8988T (cell line): Measurements from ENCODE around the gene HDAC4.

Experiments
- DNase-seq: peaks from one replicate; pipeline ENCODE4 v3.0.0; 2011

The HDAC4 gene

DNA sequence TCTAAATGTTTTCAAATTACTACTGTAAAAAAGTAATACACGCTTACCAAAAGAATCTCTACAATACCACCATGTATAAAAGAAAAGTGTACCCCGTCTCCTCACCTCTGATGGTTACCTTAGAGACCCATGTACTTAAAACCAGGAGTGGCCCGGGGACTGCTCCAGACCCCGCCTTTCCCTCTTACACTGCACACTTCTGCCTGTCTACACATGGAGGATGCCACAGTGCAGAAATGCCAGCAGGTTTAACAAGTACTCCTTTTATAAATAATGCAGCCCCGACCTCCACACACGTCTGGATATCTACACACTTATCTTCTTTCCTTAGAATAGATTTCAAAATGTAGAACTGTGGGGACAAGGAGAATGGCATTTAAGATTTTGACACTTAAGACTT is 5.3 kb downstream of the HDAC4 start:
- no peak for DNase-seq

DNA sequence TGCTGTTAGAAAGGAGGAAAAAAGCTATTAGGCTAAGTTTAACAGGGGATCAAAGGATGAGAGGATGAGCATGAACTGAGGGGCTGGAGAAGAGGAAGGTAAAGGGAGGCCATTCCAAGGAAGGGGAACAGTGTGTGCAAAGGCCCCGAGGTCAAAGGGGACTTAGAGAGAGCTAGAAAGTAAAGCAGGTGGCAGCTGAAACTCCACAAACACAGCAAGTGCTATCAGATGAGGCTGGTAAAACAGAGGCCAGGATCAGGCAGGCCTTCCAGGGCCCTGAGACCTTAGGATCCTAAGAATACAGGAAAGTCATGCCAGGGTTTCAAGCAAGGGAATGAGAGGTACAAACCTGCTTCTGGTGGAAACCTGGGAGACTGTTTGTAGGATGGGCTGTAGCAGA is 5.8 kb downstream of the HDAC4 start:
- DNase-seq = no peak

DNA sequence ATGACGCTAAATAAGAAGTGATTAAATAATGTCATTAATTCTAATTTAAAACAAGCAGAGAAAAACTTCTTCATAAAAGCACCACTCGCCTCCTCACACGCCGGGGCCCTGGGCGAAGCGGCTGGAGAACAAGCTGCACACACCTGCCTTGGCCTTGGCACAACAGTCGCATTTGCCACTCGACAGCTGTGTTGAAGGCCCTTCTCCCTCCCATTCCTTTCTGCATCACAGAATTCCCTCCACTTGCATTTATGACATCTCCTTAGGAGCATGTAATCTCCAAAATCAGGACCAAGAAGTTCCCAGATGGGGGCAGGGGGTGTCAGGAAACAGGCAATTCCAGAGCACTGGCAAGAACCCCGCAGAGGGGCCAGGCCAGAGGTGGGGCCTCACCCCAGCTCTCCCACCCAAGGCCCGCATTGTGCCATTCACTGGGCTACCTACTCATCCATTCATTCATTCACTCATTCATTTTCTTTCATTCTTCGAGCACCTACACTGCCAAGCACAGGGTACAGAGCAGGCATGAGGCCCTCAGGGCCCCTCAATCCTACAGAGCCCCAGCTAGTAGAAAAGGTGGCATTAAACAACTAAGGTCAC is 6.4 kb downstream of the HDAC4 start:
- DNase-seq = no peak

DNA sequence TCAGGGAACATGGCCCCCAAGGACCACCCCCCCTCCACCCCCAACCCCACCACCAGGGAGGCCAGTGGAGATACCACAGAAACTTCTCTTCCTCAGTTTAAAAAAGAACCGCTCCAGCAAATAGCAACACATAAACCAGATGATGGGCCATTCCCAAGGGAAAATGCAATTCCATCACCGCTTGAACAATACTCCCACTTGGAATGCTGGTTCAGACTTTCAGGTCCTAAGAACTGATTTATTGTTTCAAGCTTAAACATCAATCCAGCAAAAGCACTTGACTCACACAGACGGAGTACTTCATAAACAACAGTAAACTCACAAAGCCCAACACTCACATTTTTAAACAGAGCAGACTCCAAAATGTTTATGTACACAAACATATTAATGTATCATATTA is 6.9 kb downstream of the HDAC4 start:
- DNase-seq = no peak

DNA sequence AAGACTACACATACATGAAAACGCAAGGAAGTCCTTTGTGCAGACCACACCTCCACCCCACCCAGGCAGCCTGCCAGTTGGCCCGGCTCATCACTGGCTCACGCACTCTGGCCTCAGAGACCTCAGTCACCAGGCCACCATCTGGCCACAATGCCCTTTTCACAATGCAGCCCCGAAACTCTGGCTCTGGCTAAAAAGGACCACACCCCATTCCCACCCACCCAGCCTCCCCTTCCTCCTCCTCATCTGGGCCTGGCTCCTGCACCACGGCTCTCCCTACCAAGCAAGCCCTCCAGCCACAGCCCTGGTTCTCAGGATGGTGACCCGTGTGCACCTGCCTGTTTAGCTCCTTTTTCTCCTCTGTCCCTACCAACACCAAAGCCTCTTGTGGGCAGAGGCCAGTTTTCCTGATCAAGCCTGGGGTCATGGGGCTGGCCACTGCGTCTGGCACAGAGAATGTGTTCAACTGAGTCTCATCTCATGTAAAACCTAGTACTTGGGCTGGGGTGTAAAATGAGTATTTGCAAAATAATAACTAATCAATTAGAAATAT is 7.4 kb downstream of the HDAC4 start:
- no peak for DNase-seq

DNA sequence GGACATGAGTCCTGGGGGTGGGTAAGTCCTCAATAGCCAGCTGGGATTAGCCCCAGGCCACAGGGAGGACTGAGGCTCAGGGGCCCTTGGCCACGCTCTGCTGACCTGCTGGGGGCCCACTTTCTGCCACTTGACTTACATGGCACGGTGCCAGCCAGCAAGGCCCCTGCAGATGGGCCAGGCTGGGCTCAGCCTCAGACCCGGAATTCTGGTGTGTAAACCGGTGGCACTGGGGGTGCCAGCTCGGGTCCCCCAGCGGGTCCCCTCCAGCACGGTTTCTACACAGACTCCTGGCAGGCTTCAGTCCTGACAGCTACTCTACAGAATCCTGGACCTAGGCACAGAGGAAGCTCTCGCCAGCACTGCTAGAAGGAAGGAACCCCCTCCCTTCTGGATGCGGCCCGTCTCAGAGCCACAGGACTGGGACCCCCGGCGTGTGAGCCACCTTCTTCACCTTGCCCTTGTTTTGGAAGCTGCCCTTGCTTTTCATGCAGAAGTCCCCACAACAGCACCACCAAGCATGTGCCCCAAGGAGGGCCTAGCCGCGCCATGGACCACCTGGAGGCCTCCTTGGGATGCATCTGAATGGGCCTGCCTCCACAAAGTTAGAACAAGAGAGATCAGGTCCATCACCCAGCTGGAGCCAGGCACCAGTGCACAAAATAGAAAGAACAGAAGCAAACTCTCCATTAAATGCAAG is 8.0 kb downstream of the HDAC4 start:
- DNase-seq = no peak

DNA sequence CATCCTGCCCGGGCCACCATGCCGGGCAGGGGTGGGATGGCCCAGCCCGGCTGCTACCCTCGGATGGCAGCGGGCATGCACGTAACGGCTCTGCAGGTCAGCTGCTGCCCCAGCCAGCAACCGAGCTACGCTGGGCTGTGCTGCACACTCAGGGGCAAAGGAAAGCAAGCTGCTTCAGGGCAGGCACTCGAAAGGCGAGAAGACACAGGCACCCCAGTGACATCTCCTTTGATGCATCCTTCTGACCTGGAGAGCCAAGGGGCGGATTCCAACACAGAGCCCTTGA is 8.8 kb downstream of the HDAC4 start:
- no peak for DNase-seq

DNA sequence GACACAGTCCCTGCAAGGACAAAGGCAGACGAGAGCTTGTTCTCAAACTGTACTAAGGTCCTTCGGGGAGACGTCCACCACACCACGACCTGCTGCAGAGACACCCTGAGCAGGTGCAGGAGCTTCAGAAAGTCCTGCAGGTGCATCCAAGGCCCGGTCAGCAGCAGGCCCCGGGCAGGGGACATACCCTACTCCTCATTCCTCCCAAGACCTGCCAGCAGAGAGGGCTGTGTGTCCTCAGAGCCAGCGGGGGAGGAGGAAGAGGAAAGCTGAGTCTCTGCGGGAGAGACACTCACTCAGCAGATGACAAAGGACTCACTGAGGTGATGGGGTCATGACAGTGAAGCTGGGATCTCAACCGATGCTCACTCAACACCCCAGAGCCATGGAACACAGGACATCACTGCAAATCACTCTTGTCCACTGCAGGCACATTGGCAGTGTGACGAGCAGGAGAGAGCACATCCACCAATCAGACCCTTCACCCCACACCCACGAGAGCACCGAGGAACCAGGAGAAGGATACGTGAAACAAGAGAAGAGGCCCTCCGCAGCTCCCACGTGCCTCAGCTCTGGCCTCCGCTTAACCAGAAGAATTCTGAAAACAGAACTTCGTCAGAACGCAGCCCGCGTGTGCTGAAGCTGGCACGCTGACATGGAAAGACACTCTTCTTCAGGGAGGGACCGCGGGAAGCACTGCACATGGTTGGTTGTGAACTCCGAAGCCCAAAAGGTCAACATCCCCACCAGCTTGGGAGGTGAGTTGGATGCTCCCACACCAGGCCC is 9.3 kb downstream of the HDAC4 start:
- DNase-seq = no peak

DNA sequence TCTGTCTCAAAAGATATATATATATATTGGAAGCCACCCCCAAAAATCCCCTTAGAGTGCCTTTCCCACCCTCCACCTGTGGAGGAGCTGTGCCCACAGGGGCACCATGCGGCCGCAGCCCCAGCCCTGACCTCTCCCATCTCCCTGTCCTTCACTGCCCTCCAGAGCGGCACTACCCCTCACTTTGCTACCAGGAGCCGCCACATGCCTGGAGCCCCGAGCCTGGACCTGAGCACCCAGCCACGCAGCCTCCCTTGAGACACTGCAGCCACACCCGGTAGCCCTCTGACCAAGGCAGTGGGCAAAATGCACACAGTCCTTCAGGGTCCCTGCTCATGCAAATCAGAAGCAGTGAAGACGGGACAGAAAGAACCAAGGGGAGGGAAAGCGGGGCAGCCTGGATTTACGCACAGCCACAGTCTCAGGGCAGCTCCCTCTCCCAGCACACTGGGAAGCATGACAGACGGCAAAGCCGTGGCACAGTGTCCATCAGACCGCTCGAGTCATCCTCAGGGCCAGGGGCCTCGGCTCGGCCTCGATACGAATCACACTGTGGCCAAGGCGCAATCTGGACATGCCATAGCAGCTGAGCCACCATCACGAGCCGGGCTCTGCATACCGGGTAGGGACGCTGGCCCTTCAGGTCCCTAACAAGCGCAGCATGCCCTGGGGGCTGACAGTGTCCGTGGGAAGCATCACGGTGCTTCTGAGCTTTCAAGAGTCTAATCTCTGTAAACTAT is 10.1 kb downstream of the HDAC4 start:
- DNase-seq = no peak

DNA sequence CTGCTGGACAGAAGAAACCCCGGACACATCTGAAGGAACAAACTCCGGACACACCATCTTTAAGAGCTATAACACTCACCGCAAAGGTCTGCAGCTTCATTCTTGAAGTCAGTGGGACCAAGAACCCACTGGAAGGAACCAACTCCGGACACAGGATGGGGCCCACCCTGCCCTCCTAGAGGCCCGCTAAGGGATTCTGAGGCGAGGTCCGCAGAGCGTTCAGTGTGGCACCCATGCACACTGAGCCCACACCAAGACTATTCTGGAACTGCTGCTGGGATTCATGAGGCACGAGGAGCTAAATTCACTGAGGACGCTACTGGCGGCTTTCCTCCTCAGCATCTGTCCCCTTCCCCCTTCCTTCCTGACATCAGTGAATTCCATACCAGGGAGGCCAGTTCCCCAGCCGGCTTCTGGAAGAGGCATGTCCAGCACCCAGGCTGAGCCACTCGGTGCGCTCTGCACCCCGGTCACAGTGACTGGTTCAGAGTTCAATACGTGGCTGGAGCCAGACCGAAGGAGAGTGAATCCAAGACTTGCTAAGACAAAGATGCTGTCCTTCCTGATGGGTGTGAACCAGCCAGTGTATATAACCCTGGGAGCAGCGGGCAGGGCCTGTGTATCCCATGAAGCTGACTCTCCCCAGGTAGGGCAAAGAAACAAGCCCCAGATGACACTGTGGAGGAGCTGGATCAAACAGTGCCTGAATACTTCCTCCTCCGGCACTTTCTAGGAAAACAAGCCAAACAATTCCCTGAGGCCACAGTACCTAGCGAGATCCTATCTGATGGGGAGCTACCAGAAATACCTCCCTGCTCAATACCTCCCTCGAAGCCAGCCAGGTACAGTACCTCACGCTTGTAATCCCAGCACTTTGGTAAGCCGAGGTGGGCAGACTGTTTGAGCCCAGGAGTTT is 11.1 kb downstream of the HDAC4 start:
- DNase-seq = no peak

DNA sequence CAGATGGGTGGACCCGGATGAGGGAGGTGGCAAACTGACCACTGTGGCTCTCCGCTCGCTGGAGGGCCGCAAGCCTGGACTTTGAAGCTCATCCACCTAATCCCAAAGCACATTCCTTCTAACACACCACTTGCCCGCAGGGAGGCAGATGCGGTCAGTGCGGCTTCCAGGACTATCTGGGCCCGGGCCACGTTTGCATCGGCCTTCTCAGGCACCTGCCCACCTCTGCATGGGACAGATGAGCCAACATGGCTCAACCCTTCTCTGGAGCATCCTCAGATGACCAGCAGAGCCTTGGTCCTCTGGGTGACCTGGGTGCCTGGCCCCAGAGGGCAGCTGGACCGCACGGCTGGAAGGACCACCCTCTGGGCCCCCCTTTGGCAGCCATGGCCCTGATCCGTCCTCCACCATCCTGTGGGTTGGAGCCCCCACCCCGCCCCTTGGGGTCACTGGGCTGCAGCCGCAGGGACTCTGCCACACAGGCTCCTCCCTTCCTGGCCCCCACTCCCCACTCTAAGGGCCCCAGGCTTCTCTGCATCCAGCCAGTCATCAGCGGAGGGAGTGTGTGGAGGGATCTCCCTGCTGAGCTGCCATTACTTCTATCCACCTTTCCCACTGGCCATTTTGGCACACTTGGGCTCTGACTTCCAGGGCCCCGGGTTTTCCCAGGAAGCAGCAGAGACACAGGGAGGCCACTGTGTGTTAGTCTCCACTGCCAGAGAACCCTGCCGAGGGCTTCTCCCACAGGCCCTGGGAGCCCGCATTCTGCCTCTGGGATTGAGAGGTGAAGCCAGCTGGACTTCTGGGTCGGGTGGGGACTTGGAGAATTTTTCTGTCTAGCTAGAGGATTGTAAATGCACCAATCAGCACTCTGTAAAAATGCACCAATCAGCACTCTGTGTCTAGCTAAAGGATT is 12.3 kb downstream of the HDAC4 start:
- no peak for DNase-seq

DNA sequence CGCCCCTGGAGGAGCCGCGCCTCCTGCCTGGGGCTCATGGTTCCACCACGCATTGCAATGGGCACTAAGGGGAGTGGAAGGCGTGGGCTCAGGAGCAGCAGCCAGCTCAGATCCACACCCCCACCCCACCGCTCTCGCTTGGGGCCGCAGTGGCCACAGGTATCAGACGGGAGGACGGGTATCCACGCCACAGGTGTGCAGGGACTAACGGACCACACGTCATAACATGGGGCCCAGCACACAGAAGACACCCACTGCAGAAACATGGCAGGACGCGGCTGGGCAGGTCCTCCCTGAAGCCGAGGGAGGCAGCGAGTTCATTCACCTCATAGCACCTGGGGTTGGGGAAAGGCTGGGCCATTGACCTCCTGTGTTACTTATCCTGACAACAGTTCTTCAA is 13.0 kb downstream of the HDAC4 start:
- no peak for DNase-seq

DNA sequence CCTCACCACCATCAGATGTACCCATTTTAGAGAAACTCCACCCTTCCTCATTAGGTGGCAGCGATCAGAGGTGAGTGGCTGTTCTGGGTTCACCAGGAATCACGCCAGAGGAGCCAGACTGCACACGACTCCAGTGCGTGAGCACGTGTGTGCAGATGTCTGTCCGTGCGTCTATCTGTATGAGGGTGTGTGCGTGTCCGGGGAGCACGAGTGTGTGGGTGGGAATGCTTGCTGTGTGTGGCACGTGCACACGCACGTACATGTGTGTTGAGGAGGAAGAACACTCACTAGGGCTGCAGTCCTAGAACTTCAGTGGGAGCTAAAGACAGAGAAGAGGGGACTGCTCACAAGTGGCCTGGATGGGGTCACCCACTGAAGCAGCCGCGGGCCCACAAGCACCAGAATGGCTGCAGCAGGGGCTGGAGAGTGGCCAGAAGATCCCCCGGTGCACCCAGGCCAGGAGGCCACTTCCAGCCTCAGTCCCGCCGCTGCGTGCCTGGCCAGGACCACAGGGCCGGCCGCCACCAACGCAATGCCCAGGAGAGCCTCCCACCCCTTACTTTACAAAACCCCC is 13.9 kb downstream of the HDAC4 start:
- DNase-seq = no peak

DNA sequence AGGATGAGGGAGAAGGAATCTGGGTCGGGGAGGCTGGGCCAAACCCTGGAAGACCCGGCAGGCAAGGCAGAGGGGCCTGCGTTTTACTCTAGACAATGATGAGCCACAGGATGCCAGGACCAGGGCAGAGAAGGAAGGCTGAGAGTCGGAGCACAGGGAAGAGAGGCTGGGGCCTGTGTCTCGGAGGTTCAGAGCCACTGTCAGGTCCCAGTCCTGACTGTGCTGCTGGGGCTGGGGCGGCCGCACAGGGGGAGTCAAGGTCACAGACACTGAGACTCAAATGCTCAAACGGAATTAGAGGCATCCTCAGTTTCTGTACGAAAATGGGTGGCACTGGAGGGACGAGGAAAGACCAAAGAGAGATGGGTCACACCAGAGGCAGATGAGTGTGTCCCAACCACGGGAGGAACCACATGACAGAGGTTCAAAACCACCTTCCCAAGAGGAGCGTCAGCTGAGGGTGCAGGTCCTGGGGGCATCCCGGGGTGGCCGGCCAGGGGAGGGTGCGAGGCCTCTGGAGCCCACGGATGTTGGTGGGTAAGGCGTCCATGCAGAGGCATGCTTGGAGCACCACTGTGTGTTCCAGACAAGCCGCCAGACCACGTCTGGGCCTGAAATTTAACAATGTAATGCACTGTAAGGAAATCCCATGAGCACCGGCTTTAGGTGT is 14.7 kb downstream of the HDAC4 start:
- no peak for DNase-seq

DNA sequence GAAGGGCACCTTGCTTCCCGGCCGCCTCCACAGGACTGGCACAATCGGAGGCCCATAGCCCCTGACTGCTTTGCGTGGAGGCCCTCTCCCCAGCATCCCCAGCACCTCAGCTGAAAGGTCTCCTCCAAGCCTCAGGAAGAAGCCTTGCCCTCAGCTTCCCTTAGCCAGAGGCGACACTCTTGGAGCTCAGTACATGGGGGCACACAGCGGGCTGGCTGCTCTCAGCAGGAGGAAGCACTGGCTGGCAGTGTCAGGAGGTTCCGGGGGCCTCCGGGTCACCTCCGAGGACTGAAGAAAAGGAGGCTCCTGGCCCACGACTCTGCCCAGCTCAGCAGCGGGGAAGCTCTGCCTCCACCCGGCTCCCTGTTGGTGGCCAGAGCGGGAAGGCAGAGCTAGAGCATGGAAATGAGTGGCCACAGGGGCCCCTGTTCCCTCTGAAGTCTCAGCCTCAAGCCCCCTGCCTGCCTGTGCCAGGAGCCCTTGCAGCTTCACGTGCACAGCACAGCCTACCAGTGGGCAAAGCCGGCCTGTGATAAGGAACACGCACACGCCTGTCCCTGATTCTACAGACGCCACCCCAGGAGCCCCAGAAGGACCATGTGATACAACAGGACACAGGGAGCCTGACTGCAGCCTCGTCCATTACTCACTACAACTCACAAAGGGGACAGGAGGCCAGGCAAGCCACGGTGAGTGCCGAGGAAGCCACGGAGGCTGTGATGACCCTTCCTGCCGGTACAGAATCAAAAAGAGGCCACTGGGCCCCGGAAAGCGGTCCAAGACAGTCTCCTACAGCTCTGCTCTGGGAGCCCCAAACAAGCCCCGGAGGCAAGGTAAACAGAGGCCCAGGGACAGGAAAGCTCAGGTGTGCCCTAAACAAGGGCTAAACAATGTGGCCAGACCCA is 15.5 kb downstream of the HDAC4 start:
- DNase-seq = no peak

DNA sequence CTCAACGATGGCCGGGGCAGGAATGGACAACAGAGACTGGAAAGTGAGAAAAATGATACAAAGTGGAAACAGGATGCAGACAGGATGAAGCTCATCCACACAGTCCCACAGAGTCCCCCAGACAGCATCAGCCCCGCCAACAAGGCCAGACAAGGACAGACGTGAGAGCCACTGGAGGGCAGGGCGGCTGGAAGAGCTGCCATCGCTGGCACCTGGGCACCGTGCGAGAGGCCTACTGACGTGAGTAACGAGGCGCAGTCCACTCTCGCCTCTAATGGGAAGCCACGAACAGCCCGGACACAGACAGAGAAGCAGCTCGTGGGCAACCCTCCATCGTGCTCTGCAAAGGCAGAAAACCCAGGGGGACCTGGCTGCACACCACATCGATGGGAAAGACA is 17.1 kb downstream of the HDAC4 start:
- DNase-seq = no peak

DNA sequence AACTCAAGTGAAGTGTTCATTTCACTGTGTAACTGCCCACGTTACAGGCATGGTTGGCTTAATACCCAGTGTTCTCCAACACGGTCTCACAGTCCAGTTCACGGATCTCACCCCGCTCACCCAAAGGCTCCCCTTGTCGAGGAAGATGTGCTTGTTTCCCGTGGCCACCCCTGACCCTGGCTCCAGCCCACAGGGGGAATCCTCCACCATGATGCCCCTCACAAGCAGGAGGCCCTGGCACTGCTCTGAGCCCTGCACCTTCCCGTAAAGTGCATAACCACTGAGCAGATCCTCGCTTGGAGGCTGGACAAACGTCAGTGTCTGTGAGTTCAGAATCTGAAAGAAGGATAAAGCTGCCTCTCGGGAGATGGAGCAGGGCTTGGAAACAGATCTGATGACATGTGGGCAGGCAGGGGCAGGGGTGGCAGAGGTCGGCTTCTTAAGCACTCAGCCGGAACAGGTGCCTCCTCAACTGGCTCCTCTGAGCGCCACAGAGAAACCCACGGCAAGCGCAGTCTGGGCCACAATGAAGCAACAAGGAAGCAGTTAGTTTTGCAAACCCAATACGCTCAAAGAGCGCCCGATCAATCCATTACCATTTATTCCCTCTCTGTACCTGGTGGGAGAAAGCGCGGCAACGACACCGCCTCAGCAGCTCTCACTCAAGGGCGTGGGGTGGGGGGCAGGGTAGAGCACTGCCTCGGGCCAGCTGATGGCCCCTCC is 17.6 kb downstream of the HDAC4 start:
- no peak for DNase-seq

DNA sequence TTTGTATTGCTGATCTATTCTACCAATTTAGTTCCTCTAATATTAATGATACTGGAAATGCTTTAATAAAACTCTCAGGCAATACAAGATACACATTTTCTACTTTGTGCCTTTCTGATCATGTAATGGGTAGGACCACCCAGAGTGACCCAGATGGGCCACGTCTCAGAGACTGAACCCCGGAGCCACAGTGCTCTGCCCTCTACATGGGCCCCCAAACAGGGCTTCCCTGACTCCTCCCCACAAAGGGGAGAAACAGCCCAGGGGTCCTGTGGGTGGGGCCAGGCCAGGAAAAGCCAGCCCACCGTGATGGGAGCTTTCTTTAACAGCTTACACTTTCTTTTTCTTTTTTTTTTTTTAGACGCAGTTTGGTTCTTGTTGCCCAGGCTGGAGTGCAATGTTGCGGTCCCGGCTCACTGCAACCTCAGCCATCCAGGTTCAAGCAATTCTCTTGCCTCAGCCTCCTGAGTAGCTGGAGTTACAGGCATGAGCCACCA is 18.4 kb downstream of the HDAC4 start:
- no peak for DNase-seq
